Keratinocyte (primary cell): ENCODE results near the gene SLC51B.

Source experiments
- CTCF ChIP-seq, 3 experiments: IDR thresholded peaks in 1 of 3; conservative IDR thresholded peaks in 1 of 3; optimal IDR thresholded peaks in 1 of 3; 2 replicates in 2 of 3; 3 replicates in 1 of 3; pipeline versions ENCODE3 to v1.5.1; 2011; ENCODE audit warnings: low read length in 3 of 3, mild to moderate bottlenecking in 3 of 3, moderate library complexity in 2 of 3, control low read depth in 1 of 3, inconsistent platforms in 1 of 3; ENCODE audit not compliant: insufficient read depth in 2 of 3; ENCODE audit errors: extremely low read depth in 1 of 3
- EZH2 ChIP-seq: IDR thresholded peaks from one replicate; pipeline ENCODE4 v1.6.1; 2012; ENCODE audit warnings: inconsistent platforms, mild to moderate bottlenecking, low read length, moderate library complexity

- TF ChIP-seq CTCF (optimal IDR thresholded peaks at IDR 0.05 in 1 of 3, IDR thresholded peaks at IDR 0.05 in 1 of 3, conservative IDR thresholded peaks at IDR 0.05 in 1 of 3; ENCODE audit: extremely low read depth in 1 of 3, insufficient read depth in 2 of 3, low read length in 3 of 3) (no peak), EZH2 (no peak)
Observed at GRCh38 chr15:65006876-65007275, 38.3 kb upstream of the SLC51B start.
